Muscle of back (tissue), 10 donors: Measurements from ENCODE around the gene MOXD1. TPM values are rescaled to one million over a fixed set of nuclear protein-coding genes. Genes with fewer than 3 reads are reported as not detected.

Experiments
- polyA plus RNA-seq, 10 donors: library from polyadenylated mRNA; unstranded; fragments of 120-200 nt; gene quantifications; one replicate each; pipeline ENCODE4 v1.2.1, GENCODE V29; 2013; ENCODE audit not compliant: insufficient read length in 10 of 10

MOXD1 gene
- polyA plus RNA-seq, 10 donors = 1.9 to 21.7 (median 3.8) TPM

Other genes starting within 250 kb of the MOXD1 start
- gene STX7, start 111.6 kb upstream of the MOXD1 start, polyA plus RNA-seq = 10 to 100 TPM; 30.7 to 51.8 (median 37.0) TPM
- not detected for gene TAAR9, start 136.8 kb upstream of the MOXD1 start, polyA plus RNA-seq
- gene TAAR8, start 151.2 kb upstream of the MOXD1 start, polyA plus RNA-seq = not detected
- not detected for gene TAAR6, start 168.8 kb upstream of the MOXD1 start, polyA plus RNA-seq
- gene TAAR5, start 188.3 kb upstream of the MOXD1 start, polyA plus RNA-seq = not detected
- not detected for gene TAAR2, start 222.8 kb upstream of the MOXD1 start, polyA plus RNA-seq